ENCODE results near the gene TREX2.

DNA sequence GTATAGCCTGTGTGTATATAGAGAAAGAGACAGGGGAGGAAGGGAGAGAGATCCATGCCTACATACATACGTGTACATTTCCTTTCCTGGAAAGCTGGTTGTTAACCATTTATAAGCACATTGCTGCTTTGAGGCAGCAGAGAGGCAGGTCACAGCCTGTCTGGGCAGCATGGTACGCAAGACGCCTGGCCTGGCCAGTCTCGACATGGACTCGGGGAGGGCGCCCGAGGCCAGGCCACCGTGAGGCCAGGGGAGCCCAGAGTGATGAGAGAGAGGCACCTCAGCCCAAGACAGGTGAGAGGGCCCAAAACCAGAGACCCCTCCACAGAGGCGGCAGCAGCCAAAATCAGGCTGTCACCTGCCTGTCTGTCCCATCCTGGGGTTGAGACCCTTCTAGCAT lies 3.9 kb downstream of the TREX2 start:
- TF ChIP-seq, protein P1, sequence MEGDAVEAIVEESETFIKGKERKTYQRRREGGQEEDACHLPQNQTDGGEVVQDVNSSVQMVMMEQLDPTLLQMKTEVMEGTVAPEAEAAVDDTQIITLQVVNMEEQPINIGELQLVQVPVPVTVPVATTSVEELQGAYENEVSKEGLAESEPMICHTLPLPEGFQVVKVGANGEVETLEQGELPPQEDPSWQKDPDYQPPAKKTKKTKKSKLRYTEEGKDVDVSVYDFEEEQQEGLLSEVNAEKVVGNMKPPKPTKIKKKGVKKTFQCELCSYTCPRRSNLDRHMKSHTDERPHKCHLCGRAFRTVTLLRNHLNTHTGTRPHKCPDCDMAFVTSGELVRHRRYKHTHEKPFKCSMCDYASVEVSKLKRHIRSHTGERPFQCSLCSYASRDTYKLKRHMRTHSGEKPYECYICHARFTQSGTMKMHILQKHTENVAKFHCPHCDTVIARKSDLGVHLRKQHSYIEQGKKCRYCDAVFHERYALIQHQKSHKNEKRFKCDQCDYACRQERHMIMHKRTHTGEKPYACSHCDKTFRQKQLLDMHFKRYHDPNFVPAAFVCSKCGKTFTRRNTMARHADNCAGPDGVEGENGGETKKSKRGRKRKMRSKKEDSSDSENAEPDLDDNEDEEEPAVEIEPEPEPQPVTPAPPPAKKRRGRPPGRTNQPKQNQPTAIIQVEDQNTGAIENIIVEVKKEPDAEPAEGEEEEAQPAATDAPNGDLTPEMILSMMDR (IDR thresholded peaks at IDR 0.05), result no peak
- TF ChIP-seq POLR2AphosphoS5 (IDR thresholded peaks at IDR 0.05) (no peak), POLR2A (IDR thresholded peaks at IDR 0.05) (no peak)

Data from breast epithelium (tissue), 3 donors.